HL-60 (cell line): ENCODE results near the gene NTRK2.

ENCODE experiments used
- CTCF ChIP-seq: IDR thresholded peaks from one replicate; pipeline ENCODE4 v1.5.1; 2011; ENCODE audit warnings: low read length, control low read depth, inconsistent platforms; ENCODE audit not compliant: insufficient read depth
- POLR2AphosphoS5 ChIP-seq: IDR thresholded peaks from 2 replicates; pipeline ENCODE4 v1.6.1; 2012; ENCODE audit warnings: low read depth
- REST ChIP-seq: IDR thresholded peaks from 2 replicates; pipeline ENCODE4 v1.6.1; 2012; ENCODE audit warnings: low read depth; ENCODE audit not compliant: insufficient replicate concordance

DNA sequence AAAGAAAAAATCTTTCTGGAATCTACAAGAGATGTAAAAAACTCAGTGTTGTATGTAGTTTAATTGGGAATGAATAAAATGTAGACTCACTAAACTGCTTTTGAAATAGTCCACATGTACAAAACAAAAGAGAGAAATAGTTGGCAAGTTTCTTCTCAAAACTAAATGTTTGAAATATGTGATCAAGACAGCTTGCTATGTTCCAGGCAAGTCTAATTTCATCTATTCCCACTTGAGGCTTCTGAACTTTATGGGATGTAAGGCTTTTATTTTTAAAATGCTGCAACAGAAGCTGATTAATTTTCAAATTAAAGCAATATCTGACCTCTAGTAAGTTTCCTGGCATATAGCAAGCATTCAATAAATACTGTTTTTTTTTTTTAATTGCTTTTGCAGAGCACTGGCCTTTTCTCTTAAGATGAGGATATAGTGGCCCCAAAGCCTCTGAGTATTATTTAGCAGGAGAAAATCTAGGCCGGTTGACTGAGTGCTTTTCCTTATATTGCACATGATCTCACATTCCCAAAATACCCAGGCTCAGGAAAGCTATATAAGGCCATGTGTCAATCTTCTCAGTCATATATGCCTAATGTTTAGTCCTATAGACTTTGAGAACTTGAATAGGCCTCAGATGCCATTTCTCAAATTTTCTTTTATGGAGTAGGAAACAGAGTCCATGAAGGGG lies 183.2 kb downstream of the NTRK2 start:
- TF ChIP-seq CTCF (no peak), POLR2AphosphoS5 (no peak), REST (no peak)
